IPS-NIHi7 (cell line): ENCODE results near the gene STYX.

Source experiments
- DNase-seq: peaks from one replicate; pipeline ENCODE4 v3.0.0; 2012; ENCODE audit warnings: mixed read lengths; ENCODE audit errors: extremely low spot score

Gene STYX, protein sequence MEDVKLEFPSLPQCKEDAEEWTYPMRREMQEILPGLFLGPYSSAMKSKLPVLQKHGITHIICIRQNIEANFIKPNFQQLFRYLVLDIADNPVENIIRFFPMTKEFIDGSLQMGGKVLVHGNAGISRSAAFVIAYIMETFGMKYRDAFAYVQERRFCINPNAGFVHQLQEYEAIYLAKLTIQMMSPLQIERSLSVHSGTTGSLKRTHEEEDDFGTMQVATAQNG

DNA sequence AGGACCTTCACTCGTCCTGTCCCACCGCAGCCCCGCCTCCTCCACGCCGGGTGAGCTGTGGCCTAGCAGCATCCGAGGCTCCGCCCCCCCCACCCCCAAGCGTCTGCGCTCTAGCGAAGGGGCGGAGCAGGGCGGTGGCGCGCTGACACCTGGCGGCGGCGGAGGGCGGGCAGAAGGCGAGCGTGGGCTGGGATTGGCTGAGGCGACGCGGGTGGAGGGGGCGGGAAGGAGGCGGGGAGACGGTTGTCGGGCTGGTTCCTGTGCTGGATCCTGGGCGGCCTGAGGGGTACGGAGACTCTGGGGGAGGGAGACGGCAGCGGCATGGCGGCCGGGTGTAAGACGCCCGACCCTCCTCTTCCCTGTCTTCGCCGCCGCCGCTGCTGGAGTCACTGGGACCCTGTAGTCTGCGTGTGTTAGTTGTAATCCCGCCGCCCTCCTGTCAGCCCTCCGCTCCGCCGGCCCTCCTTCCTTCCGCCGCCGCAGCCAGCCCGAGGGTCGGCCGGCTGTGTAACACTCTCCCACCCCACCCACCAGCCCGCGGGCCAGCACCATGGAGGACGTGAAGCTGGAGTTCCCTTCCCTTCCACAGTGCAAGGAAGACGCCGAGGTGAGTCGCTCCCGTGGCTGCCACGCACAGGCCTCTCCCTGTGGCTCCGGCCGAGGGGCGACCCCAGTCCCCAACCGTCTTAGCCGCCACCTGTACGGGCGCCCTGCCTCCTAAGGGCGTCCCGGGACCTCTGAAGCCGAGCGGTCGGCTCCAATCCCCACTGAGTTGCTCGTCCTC, at the start of gene STYX:
Gene STYX (plus strand): TSS at position 242 of the 784 bp plus-strand sequence. CDS start 309 bp downstream, at position 551.
- DNase-seq, result peak; percentile 95

DNA sequence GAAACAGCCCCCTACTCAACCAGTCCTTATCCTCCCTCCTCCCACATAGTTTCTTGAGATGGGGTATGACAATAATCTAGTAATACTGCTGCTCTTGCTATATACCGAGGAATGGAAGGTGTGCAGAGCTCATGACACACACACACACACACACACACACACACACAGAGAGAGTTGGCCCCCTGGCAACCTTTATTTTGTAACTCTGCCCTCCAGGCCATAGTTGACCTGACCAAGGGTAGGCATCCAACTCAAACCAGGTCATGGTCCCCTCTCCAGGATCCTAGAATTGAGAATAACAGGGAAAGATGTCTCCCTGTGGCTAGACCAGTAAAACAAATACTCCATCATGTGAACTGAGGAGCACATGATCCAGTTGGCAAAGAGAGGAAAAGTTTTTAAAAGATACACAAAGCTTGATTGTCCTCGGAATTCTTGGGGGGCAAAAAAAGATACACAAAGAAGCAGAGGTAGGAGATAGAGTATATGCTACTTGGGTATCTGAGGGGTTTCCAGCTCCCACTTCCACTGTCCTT, 45.9 kb upstream of the STYX start:
- no peak for DNase-seq

DNA sequence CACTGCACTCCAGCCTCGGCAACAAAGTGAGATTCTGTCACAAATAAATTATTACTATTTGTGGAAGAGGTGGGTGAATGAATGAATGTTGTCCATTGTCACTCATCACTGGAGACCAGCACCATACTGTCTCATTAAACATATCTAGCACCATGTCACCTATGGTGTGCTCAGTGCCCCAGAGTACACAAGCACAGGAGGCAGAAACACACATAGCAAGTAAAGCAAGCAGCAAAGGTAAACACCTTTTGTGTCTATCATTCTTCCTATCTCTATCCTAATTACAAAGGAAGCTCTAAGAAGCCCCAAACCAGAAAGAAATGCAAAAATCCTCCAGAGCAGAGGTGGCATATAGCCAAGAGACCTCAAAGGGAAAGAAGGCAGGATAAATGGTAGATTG, 43.8 kb upstream of the STYX start:
- no peak for DNase-seq

DNA sequence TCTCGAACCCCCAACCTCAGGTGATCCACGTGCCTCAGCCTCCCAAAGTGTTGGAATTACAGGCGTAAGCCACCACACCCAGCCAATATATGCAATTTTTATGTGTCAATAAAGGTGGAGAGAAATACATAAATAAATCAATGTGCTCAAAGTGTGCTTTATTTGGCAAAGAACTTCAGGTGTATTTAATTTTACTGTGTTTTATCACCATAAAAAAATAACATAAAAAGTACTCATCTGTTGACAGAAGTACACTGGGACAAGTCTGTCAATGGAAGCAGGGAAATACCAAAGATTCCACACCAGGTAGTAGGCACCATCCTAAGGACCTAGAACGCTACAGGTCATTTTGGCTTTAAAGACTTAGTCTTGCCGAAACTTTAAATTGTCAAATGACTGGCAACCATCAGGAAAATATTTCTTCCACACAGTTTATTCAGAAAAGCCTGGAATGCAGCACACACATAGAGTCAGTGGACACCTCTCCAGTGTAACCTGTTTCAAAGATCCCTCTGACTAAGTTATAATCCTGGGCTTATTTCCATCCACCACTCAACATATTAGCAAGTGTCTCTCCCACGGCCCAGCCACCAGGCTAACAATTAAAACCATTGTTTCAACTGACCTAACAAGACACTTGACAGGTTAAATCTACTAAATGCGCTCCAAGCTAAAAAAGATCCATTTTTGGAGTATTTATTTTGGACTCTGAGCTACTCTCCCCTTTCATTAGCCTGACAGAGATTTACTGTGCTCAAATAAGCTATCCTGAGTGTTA, 38.8 kb upstream of the STYX start:
- no peak for DNase-seq

DNA sequence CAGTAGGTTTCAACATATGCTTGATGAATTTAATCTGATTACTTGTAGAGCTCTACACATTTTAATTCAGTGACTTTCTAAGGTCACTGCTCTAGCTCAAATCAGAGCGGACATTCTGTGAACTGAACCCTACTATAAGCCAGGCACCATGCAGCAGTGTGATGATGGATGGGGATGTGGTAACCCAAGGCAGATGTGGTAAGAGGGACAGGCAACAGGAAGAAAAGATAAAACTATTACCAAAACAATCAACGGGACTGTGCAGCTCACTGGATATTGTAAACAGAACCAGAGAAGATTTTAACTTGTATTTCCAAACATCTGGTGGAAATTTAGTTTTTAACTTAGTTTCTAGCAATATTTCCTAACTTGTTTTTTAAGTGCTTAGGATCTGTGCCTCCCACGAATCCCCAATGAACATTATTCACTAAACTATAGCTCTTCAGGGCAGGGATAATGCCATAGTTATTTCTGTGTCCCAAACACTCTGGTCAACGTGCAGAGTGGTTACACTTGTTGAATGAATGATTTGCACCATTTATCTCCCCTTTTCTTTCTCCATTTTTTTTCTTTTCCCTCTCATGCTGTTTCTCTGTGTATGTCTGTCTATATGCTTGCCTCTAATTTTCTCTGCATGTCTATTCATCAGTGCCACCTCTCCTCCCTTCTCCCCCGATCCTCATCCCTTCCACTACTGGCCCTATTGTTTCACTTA, 37.6 kb upstream of the STYX start:
- DNase-seq, result no peak

DNA sequence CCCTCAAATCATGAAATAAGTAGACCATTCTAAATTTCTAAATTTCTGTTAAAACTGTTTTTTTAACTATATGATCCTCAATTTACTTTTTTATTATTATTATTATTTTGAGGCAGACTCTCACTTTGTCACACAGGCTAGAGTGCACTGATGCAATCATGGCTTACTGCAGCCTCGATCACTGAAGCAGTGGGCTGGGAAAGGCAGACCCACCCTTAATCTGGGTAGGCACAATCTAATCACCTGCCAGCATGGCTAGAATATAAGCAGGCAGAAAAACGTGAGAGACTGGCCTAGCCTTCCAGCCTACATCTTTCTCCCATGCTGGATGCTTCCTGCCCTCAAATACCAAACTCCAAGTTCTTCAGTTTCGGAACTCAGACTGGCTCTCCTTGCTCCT, 36.9 kb upstream of the STYX start:
- DNase-seq, result no peak

DNA sequence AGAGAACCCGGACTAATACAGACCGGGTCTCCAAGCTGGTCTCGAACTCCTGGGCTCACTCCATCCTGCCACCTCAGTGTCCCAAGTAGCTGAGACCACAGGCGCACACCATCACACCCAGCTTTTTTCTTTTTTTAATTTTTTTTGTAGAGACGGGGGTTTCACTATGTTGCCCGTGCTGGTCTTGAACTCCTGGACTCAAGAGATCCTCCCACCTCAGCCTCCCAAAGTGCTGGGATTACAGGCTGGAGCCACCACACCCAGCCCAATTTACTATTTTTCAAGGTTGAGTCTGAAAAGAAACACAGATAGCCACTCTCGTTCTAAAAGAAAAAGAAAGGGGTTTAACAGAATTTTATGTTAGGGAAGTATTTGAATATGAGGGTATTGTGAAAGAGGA, 36.4 kb upstream of the STYX start:
- DNase-seq, result no peak

DNA sequence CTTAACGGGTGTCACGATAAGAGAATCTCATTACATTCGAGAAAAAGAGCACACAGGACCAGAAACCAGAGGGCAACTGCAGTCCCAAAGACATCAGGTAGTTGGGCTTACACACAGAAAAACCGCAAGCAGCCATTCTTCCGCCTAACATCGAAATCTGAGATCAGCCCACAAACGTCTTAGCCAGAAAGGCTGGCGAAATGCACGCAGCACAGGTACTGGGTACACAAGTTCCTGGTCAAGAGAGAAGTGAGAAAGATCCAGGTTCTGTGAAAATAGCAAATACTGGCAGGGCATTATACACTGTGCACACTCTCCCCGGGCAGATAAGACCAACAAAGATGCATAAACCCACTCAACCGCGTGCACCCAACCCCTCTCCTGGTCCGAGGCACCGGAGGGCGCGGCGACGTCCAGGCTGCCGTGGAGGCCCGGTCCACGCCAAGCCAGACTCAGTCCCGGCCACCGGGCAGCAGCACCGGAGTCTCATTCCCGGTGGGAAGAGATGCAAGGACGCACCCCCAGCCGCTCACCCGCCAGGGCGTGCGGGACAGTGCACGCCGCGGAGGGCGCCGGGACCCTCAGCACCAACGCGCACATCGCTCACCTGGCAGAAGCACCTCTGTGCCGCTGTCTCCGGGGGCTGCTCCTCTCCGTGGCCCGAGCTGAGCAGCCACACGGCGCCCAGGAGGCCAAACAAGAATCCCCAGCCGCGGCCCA, 35.0 kb upstream of the STYX start:
- DNase-seq, result peak; percentile 30

DNA sequence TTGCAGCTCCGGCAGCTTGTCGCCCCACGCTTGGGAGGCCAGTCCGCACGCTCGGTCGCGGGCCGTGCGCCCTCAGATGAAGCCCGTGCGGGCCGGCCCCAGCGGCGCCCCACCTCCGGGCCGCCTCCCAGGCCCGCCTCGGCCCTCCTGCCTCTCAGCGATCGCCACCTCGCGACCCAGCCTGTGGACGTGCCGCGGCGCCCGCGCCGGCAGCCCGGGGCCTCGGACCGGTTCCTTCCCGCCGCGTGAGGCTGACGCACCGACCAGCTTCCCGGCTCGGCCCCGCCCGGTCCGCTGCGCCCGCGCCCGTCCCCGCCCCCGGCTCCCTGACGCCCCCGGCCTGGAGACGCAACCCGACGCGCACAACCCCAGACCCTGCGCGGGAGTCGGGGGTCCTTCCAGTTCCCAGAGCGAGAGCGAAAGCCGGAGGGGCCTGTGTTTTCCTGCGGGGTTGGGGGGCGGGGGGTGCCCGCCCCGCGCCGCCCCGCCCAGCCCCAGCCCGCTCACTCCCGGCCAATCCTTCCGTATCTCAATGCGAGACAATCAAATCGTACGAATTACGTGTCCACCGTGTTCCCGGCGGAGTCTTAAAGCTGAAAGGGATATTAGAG, 34.4 kb upstream of the STYX start, which contains the start of gene ERO1A:
Gene ERO1A (minus strand): TSS at position 78 of the 611 bp plus-strand sequence. CDS start 77 bp downstream, at position 1.
- peak; percentile 73 for DNase-seq

DNA sequence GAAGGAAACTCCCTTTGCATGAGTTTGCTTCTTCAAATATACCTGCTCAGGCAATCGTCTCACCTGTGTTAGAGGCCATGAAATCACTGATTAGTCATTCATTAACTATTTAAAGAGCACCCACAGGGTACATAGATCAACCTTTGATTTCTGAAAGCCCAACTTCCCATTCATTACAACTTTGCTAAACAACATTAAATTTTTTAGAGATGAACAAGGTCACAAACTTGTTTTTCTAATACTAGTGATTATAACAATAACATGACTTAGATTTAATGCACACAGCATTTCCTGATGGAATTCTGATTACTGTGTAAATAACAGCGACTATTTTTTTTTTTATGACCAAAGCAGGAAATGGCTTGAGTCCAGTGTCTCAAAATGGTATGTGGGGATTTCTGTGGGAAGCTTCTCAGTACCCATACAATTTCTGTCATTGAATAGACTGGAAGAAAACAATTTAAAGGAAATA, 29.2 kb upstream of the STYX start:
- no peak for DNase-seq

DNA sequence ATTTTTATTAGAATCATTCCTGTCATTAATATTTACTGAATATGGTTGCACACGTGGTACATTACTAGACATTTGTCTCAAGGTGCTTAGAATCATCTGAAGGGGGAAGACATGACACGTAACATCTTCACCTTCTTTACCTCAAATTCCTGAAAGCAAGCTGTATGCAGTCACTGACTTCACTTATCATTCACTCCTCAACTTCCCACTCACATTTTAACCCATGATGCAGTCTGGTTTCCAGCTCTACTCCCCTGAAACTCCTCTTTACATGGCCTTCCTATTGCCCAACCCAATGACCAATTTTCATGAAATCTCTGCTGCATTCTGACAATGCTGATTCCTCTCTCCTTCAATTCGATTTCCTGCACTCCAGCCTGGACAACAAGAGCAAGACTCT, 28.7 kb upstream of the STYX start:
- no peak for DNase-seq

DNA sequence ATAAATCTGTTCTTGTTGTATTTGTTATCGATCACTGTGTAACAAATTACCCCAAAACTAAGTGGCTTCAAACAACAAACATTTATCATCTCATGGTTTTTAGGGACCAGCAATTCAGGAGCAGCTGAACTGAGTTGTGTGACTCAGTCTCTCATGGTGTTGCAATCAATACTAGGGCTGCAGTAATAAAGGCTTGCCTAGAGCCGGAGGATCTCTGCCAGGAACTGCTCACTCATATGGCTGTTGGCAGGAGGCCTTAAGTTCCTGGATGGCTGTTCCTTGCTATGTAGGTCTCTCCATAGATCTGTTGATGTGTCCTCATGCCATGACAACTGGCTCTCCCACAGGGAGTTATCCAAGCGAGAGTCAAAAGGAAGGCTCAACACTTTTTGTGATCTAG, 26.7 kb upstream of the STYX start:
- no peak for DNase-seq

DNA sequence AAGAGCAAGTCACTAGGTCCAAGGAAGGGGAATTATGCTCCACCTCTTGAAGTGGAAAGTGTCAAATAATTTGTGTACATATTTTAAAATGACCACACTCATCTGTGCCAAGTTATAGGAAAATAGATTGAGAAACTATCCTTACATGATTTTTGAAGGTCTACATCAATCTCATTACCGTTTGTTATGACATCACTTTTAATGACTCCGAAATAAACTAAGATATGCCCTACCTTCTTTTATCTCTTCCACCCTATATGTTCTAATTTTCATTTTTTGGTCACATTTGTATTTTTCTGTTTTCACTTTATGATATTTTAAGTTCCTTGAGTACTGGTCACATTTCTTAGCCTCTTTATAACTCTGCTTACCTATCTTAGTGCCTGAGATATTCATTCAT, 26.3 kb upstream of the STYX start:
- no peak for DNase-seq

DNA sequence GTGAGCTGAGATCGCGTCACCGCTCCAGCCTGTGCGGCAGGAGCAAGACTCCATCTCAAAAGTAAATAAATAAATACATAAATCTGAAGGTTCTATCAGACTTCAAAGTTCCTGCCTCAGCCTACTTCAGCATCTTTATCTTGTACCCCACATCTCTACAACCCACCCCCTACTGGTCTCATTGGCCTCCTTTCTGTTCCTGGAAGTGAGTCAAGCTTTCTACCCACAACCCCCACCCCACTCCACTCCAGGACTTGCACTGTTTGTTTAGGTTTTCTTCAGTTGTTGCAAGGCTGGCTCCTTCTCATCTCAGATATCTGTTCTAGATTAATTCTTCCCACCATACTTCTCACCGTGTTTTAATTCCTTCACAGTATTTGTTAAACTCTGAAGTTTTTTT, 23.7 kb upstream of the STYX start:
- no peak for DNase-seq

DNA sequence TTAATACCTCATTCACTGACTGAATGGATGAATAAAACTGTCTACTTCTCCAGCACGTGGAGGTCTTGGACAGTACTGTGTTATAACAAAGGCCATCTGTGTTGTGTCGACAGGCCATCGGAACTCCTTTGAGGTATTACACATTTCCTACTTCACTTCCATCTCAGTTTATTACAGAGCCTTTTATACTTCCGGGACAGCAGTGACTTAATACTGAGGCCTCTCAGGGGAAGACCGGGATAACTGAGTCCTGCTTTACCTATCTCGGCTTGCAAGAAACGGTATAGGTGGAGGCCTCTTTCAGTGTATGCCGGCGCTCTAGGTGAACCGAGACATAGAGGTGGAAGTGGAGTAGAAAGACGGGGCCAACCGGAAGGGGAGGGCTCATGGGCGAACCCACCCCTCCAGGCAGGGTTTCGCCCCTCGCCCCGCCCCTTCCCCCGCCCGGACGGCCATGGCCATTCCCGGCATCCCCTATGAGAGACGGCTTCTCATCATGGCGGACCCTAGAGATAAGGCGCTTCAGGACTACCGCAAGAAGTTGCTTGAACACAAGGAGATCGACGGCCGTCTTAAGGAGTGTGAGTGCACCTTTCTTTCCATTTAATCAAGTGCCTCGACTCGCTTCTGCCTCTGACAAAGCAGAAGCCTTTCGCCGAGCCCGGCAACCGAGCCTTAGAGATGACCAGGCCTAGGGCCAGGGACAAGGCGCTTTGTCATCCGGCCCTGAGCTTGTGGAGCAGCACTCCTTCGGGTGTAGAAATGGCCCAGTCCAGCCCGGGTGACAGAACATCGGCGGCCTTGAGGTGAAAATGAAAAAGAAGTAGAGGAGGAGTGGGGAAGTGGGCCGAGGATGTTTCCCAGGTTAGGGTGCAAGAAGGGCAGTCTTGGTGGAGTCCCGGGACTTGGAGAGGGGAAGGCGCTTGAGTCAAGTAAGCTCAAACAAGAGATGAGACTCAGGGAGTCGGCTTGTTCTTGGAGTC, 23.0 kb upstream of the STYX start, which contains the start of gene PSMC6:
Gene PSMC6 (plus strand): TSS at position 477 of the 983 bp plus-strand sequence. CDS start 20 bp downstream, at position 497.
- DNase-seq, result peak; percentile 98

DNA sequence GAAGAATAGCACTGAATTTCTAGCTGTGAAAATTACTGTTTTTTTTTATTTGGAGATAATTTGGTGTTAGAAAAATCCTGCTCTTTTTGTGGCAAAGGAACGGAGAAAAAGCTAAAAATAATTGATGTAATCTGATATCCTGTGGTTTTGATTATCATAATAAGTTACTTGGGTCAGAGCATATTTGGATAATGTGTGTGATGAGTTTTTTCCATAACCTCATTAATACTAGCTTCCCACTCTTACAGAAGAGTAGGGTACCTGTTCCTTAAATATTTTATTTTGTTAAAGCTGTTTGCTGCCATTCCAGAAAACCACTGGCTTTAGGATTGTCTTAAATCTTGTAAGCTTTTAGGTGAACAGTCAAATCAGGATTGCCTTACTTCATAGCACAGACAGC, 18.3 kb upstream of the STYX start:
- DNase-seq, result no peak

DNA sequence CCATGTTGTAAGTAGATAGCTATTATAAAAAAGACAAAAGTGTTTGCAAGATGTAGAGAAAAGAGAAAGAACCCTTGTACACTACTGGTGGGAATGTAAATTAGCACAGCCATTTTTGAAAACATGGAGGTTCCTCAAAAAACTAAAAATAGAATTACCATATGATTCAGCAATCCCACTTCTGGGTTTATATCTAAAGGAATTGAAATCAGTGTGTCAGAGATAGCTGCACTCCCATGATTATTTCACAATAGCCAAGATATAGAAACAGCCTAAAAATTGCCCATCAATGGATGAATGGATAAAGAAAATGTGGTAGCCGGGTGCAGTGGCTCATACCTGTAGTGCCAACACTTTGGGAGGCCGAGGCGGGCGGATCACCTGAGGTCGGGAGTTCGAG, 13.8 kb upstream of the STYX start:
- no peak for DNase-seq

DNA sequence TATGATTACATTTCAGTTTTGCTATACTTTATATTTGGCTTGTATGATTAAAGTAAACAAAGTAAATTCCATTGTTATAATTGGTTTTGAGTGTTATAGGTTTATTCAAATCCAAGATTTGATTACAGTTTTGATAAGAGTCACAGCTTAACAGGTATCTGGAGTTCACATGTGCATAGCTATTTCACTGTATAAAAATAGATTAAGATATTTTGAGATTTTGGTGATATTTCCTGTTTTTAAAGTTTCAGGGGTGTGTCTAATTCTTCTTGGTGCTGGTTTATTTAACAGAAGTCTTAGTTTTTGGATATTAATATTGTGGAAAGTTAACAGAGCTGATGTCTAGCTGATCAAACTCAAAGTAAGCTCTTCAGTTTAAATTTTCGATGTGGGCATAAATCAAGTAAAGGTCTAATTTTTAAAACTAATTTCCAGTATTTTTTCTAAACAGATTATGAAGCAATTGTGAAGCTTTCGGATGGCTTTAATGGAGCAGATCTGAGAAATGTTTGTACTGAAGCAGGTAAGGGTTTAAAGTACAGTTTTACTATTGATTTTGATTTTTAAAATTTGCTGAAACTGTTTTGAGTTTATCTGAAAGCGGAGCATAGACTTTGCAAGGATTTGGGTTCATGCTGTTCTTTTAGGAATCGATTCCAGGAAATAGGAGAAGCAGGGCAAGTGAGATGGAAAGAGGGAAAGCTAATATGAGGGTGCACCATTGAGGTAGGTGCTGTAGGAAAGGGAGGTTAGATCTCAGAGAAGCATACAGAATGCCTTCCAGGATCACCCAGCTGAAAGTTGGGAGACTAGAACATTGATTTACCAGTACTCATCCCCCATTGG, 6.2 kb upstream of the STYX start:
- no peak for DNase-seq
